ENCODE measurements around the gene SDHA. TPM values are rescaled to one million over a fixed set of nuclear protein-coding genes. Genes with fewer than 3 reads are reported as not detected.

SDHA gene
- total RNA-seq, 1 donor from 2014 or later = 73.5 TPM

DNA sequence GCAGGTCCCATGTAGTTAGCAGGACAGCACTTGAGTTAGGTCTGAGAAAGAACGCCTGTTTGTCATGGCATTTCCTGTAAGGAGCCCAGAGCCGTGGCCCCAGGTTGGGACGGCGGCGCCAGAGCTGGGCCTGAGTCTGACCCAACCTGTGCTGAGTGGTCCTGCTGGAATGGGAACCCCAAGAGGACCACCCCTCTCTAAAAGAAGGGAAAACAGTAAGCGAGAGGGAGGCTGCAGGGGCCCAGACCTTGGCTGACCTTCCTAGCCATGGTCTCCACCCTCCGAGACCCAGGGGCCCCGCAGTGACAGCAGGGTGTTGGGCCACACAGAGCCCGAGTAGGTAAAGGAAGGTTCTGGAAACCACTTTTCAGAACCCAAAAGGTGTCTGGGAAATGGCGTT, 28.6 kb upstream of the SDHA start:
- Mint-ChIP-seq H3K4me1 (ENCODE audit: unreplicated experiment) (no peaks in the 10 kb centered on the region), H3K27ac (ENCODE audit: unreplicated experiment) (no peak overlapping the region), H3K27me3 (ENCODE audit: unreplicated experiment) (peaks cover 5% of the 10 kb centered on the region), H3K36me3 (ENCODE audit: low read depth, unreplicated experiment) (peaks cover 8% of the 10 kb centered on the region), H3K9me3 (ENCODE audit: unreplicated experiment) (no peaks in the 10 kb centered on the region), H3K4me3 (ENCODE audit: unreplicated experiment) (no peak overlapping the region)
- TF ChIP-seq CTCF (IDR thresholded peaks at IDR 0.05; ENCODE audit: unreplicated experiment) = no peak
- DNase-seq (ENCODE audit: low spot score) = no peak

DNA sequence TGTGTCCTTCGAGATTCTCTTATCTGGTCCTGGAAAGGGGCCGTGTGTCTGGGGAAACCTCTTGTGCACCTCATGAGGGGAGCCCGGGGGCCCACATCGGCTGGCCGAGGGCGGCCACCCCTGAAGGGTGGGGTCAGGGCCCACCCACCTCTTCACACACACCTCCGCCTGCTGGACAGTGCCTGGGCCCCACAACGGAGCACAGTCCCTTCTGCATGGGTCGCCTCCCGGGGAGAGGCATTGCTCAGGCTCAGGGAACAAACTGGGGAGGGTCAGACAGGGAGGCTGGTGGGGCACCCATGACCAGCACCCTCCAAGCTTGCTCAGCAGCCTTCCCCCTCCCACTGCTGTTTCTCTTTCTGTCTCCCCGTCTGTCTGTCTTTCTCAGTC, 28.1 kb upstream of the SDHA start:
- TF ChIP-seq CTCF (IDR thresholded peaks at IDR 0.05; ENCODE audit: unreplicated experiment) = no peak
- Mint-ChIP-seq H3K27ac (ENCODE audit: unreplicated experiment) (no peak overlapping the region), H3K4me1 (ENCODE audit: unreplicated experiment) (no peaks in the 10 kb centered on the region), H3K27me3 (ENCODE audit: unreplicated experiment) (peaks cover 3% of the 10 kb centered on the region), H3K9me3 (ENCODE audit: unreplicated experiment) (no peaks in the 10 kb centered on the region), H3K4me3 (ENCODE audit: unreplicated experiment) (no peak overlapping the region), H3K36me3 (ENCODE audit: low read depth, unreplicated experiment) (peaks cover 5% of the 10 kb centered on the region)
- DNase-seq (ENCODE audit: low spot score) = no peak

- Mint-ChIP-seq H3K36me3 (ENCODE audit: low read depth, unreplicated experiment) (peaks cover 3% of the 10 kb centered on the region), H3K4me1 (ENCODE audit: unreplicated experiment) (no peaks in the 10 kb centered on the region), H3K4me3 (ENCODE audit: unreplicated experiment) (no peak overlapping the region), H3K27me3 (ENCODE audit: unreplicated experiment) (peaks cover 2% of the 10 kb centered on the region), H3K9me3 (ENCODE audit: unreplicated experiment) (no peaks in the 10 kb centered on the region), H3K27ac (ENCODE audit: unreplicated experiment) (no peak overlapping the region)
- no peak for DNase-seq (ENCODE audit: low spot score)
- no peak for TF ChIP-seq CTCF (IDR thresholded peaks at IDR 0.05; ENCODE audit: unreplicated experiment)
Observed at GRCh38 chr5:190366-191035, 27.6 kb upstream of the SDHA start.

- no peak within 1 kb of the TSS for H3K4me3 Mint-ChIP-seq (ENCODE audit: unreplicated experiment)
- no peak for DNase-seq (ENCODE audit: low spot score)
- TF ChIP-seq CTCF (IDR thresholded peaks at IDR 0.05; ENCODE audit: unreplicated experiment) = no peak
- H3K4me1 Mint-ChIP-seq (ENCODE audit: unreplicated experiment) = no peaks in the 10 kb centered on the region
- peaks cover 2% of the 10 kb centered on the region for H3K27me3 Mint-ChIP-seq (ENCODE audit: unreplicated experiment)
- peaks cover 3% of the 10 kb centered on the region for H3K36me3 Mint-ChIP-seq (ENCODE audit: low read depth, unreplicated experiment)
- H3K9me3 Mint-ChIP-seq (ENCODE audit: unreplicated experiment) = no peaks in the 10 kb centered on the region
- H3K27ac Mint-ChIP-seq (ENCODE audit: unreplicated experiment) = no peak within 1 kb of the TSS
Observed at GRCh38 chr5:191036-191948, 26.8 kb upstream of the SDHA start, which contains the start of gene LRRC14B. LRRC14B (plus strand) TSS chr5:191495; CDS start chr5:191539, 44 bp downstream.

All from endothelial cell (in vitro differentiated cells).